Activated naive CD4-positive, alpha-beta T cell treated with anti-CD3 and anti-CD28 coated beads, Interleukin-2, amount 50 U/mL, for 24 hours (primary cell): ENCODE data around the gene CFLAR.
A peak's percentile ranks its signal among the peaks of the same experiment; 100 is the strongest.
"Not testable (repeated sequence)": the region's sequence is repeated elsewhere in the genome, so short reads cannot be mapped to it uniquely, and the experiment has no call there.

Experiments used
- H3K27ac Mint-ChIP-seq: one replicate; pipeline ENCODE4 v1.8.0; 2021; ENCODE audit warnings: mild to moderate bottlenecking, mixed read lengths
- H3K27me3 Mint-ChIP-seq: one replicate; pipeline ENCODE4 v1.8.0; 2021; ENCODE audit warnings: mixed read lengths
- H3K36me3 Mint-ChIP-seq: one replicate; pipeline ENCODE4 v1.8.0; 2021; ENCODE audit warnings: mixed read lengths
- H3K4me1 Mint-ChIP-seq: one replicate; pipeline ENCODE4 v1.8.0; 2021; ENCODE audit warnings: mixed read lengths
- H3K4me3 Mint-ChIP-seq: one replicate; pipeline ENCODE4 v1.8.0; 2021; ENCODE audit warnings: mild to moderate bottlenecking, mixed read lengths
- H3K9me3 Mint-ChIP-seq: one replicate; pipeline ENCODE4 v1.8.0; 2021; ENCODE audit warnings: mixed read lengths

Gene CFLAR

DNA sequence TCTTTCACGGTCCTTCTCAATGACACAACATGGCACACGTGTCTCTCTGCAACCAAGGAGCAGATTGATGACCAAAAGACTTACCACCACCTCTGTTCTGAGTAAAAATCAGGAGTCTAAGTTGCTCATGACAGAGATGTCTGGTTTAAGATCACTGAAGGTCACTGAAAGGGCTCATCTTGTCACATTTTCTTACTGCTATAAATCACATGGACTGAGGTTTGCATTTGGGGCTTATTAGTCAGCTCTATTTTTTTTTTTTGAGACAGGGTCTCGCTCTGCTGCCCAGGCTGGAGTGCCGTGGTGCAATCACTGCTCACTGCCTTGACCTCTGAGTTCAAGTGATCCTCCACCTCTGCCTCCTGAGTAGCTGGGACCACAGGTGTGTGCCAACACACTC, 19.4 kb downstream of the CFLAR start:
- no peaks in the 10 kb centered on the region for H3K9me3 Mint-ChIP-seq
- peaks cover 49% of the 10 kb centered on the region for H3K36me3 Mint-ChIP-seq
- H3K27ac Mint-ChIP-seq, result peak overlapping the region; percentile 84
- peak overlapping the region; percentile 74 for H3K4me3 Mint-ChIP-seq
- no peaks in the 10 kb centered on the region for H3K27me3 Mint-ChIP-seq
- peaks cover 45% of the 10 kb centered on the region for H3K4me1 Mint-ChIP-seq

DNA sequence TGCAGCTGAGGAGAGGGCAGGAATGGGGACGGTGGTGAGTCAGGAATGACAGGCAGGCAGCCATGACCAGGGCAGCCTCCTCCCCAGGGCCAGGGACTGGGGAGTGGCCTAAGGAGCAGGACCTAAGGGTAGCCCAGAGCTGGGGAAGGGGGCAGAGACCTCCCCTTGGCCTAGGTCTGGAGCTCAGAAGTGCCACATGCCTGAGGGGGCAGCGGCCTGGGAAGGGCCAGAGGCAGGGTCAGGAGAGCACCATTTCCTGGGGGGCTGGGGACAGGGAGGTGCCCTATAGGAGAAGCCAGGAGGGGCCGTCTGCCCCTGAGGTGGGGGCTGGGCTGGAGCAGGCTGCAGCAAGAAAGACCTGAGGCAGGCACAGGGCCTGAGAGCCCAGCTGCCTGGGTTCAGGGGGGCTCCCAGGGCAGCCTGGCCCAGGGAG, 20.9 kb downstream of the CFLAR start:
- H3K9me3 Mint-ChIP-seq, result no peaks in the 10 kb centered on the region
- no peak overlapping the region for H3K27ac Mint-ChIP-seq
- peaks cover 46% of the 10 kb centered on the region for H3K4me1 Mint-ChIP-seq
- H3K4me3 Mint-ChIP-seq, result peak overlapping the region; percentile 51
- peaks cover 45% of the 10 kb centered on the region for H3K36me3 Mint-ChIP-seq
- no peaks in the 10 kb centered on the region for H3K27me3 Mint-ChIP-seq

DNA sequence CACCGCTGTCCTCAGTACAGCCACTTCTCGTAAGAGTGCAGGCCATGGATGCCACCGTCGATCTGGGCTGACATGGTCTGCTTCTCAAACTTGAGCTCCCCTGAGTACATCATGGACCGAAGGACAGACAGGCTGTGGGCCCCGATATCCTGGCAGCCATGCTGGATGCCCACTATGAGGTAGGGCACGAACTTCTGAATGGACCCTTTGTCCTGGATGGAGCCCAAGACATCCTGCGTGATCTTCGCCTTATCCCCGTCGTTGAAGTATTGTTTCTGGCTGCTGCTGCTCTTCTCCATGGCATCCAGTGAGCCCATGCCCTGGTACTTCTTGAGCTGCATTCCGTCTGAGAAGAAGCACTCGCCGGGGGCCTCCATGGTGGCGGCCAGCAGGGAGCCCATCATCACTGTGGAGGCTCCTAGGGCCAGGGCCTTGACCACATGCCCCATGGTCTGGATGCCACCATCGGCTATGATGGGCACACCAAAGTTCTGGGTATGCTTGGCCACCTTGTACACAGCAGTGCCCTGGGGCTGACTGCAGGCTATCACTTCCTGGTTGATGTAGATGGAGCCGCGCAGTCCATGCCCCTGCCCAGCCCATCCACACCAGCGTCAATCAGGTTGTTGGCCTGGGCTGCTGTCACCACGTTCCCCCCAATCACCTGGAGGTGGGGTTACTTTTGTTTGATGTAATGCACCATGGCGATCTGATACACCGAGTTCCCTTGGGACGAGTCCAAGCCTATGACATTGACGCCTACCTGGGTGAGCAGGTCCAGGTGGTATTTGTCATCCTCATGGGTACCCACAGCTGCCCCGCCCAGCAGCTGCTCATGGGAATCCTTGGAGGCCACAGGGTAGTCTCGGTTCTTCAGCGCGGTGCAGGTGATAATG, 21.8 kb downstream of the CFLAR start:
- no peak overlapping the region for H3K4me3 Mint-ChIP-seq
- H3K9me3 Mint-ChIP-seq, result no peaks in the 10 kb centered on the region
- H3K4me1 Mint-ChIP-seq, result peaks cover 43% of the 10 kb centered on the region
- H3K27me3 Mint-ChIP-seq, result no peaks in the 10 kb centered on the region
- peak overlapping the region; percentile 69 for H3K27ac Mint-ChIP-seq
- peaks cover 38% of the 10 kb centered on the region for H3K36me3 Mint-ChIP-seq

DNA sequence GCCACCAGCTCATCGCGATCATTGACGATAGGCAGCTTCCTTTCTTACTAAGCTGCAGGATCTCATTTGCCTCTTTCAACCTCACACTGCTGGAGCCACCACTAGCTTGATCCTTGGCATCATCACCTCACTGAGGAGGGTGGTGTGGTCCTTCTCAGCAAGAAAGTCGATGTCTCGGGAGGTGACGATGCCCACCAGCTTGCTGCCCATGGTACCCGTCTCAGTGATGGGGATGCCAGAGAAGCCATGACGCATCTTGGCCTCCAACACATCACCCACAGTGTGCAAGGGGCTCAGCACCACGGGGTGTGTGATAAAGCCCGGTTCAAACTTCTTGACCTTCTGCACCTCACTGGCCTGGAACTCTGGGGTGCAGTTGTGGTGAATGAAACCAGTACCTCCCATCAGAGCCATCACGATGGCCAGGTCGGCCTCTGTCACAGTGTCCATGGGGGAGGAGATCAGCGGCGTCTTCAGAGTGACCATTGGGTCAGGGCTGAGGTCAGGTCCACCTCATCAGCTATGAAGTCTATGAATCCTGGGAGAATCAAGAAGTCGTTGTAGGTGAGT, 22.5 kb downstream of the CFLAR start:
- Mint-ChIP-seq H3K4me1 (peaks cover 35% of the 10 kb centered on the region), H3K27me3 (no peaks in the 10 kb centered on the region), H3K9me3 (no peaks in the 10 kb centered on the region), H3K36me3 (peaks cover 31% of the 10 kb centered on the region), H3K27ac (no peak overlapping the region), H3K4me3 (no peak overlapping the region)

DNA sequence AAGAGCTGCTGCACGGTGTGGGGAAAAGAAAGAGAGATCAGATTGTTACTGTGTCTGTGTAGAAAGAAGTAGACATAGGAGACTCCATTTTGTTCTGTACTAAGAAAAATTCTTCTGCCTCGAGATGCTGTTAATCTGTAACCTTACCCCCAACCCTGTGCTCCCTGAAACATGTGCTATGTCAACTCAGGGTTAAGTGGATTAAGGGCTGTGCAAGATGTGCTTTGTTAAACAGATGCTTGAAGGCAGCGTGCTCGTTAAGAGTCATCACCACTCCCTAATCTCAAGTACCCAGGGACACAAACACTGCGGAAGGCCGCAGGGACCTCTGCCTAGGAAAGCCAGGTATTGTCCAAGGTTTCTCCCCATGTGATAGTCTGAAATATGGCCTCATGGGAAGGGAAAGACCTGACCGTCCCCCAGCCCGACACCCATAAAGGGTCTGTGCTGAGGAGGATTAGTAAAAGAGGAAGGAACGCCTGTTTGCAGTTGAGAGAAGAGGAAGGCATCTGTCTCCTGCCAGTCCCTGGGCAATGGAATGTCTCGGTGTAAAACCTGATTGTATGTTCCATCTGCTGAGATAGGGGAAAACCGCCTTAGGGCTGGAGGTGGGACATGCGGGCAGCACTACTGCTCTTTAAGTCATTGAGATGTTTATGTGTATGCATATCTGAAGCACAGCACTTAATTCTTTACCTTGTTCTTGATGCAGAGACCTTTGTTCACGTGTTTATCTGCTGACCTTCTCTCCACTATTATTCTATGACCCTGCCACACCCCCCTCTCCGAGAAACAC, 23.2 kb downstream of the CFLAR start:
- not testable (repeated sequence) for H3K27me3 Mint-ChIP-seq
- H3K27ac Mint-ChIP-seq, result peak overlapping the region; percentile 27

DNA sequence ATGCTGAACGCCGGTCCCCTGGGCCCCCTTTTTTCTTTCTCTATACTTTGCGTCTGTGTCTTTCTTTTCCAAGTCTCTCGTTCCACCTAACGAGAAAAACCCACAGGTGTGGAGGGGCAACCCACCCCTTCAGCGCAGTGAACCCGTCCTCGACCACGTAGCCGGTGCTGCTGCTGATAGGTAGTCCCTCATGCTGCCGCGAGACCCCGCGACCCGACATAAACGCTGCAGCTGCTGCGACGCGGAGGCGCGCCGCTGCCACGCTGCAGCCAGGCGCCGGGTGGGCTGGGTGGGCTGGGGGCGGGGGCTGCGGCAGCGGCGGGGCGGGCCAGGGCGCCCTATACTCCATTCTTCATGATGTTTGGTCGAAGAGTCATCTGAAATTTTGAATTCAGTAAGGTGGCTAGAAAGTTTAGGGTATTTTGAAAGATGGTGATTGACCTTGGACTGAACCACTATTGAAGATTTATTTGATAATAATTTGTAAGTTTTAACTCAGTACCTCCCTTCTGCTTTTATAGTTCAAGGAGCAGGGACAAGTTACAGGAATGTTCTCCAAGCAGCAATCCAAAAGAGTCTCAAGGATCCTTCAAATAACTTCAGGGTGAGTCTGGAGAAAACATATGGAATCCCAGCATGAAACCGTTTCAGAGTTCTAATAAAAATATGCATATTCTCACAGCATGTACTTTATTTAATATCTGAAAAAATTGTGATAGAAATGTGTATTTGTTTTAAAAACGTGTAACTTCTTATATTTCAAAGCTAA, 24.1 kb downstream of the CFLAR start:
- peaks cover 26% of the 10 kb centered on the region for H3K36me3 Mint-ChIP-seq
- no peak overlapping the region for H3K27ac Mint-ChIP-seq
- no peaks in the 10 kb centered on the region for H3K27me3 Mint-ChIP-seq
- H3K9me3 Mint-ChIP-seq, result no peaks in the 10 kb centered on the region
- H3K4me3 Mint-ChIP-seq, result no peak overlapping the region
- H3K4me1 Mint-ChIP-seq, result peaks cover 32% of the 10 kb centered on the region

More for the DNA sequence above, 23.2 kb downstream of the CFLAR start:
- Mint-ChIP-seq H3K36me3 (peaks cover 28% of the 10 kb centered on the region), H3K4me1 (peaks cover 35% of the 10 kb centered on the region)
- not testable (repeated sequence) for H3K9me3 Mint-ChIP-seq, H3K4me3 Mint-ChIP-seq

DNA sequence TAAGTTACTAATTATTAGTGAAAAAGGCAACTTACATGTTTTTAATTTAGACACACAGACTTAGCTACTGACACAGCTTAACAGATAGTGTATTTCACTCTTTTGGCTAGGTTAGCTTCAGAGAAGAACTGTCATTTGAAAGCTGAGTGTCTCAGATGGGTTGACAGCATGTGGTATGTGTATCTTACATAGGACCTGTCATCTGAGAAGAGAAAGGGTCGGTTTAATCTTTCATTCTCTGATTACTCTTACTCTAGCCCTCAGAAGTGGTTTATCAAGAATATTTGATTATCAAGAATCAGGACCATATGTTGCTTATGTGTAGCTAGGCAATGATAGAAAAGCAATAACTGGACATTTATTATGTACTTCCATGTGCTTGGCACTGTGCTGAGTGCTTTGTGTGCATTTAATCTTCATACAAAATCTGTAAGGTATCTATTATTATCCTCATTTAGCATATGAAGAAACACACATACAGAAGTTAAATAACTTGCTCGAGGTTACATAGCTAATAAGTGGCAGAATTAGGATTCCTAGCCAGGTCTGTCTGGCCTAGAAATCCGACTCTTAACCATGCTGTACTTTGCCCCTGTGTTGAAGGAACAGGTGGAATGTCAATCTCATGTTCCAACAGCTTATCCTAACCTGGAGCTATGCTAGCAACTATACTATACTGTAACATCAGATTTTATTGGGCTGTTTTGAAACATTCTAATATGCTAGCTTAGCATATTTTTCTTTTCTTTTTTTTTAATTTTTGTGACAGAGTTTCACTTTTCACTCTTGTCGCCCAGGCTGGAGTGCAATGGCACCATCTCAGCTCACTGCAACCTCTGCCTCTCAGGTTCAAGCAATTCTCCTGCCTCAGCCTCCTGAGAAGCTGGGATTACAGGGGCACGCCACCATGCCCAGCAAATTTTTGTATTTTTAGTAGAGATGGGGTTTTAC, 28.4 kb downstream of the CFLAR start:
- Mint-ChIP-seq H3K4me1 (peaks cover 28% of the 10 kb centered on the region), H3K9me3 (no peaks in the 10 kb centered on the region), H3K36me3 (peaks cover 14% of the 10 kb centered on the region), H3K27me3 (no peaks in the 10 kb centered on the region), H3K27ac (no peak overlapping the region), H3K4me3 (no peak overlapping the region)

DNA sequence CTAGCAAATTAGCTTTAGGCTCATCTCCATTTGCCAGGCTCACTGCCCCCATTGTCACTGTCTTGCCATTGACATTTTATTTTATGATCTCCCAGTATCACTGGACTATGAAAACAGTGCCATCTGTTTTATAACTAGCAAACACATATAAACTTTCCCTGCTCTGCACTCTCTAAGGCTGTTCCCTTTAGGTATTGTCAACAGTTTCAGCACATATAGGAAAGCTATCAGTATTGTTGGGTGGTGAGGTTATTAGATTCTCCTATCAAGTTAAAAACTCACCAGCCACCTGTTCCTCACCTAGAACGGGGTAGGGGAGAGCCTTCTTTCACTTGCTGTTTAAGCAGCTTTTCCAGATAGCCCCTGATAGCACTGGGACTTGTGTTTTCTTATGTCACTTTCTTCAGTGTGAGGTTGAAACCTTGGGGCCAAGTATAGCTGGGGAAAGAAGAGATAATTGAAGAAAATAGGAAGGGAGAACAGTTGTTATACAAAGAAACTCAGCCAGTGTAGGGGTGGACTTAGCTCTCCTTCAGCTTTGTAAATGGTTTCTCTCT, 32.5 kb downstream of the CFLAR start:
- H3K27me3 Mint-ChIP-seq, result no peaks in the 10 kb centered on the region
- H3K27ac Mint-ChIP-seq, result peak overlapping the region; percentile 24
- no peak overlapping the region for H3K4me3 Mint-ChIP-seq
- H3K36me3 Mint-ChIP-seq, result peaks cover 23% of the 10 kb centered on the region
- no peaks in the 10 kb centered on the region for H3K9me3 Mint-ChIP-seq
- peaks cover 47% of the 10 kb centered on the region for H3K4me1 Mint-ChIP-seq

DNA sequence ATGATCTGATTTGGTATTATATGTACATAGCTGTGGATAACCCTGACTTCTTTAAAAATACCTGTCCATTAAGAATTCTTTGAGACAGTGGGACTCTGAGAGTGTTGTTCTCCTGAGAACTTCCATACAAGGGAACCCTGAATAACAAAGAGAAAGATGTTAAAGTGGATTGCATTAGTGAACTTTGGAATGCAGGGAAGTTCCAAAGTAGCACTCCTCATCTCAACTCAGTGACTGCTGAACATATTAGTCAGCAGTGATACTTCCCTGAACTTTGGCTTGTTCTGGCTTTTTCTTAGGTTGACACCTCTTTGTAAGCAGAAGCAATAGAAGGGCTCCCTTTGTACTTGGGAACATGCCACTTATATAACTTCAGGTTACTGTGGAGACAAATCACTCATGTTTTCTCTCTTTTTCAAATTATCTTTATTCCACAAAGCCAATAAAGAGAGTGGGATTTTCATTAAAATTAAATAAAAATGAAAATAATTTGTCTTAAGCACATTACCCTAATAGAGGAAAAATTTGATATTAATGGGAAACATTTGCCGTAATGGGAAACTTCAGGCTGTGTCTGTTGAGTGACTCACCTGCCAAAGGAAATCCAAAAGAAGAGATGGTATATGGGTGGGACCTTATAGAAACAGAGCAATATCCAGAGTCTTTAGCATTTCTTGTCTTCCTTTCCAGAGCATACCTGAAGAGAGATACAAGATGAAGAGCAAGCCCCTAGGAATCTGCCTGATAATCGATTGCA, 33.3 kb downstream of the CFLAR start:
- H3K27ac Mint-ChIP-seq, result peak overlapping the region; percentile 65
- no peak overlapping the region for H3K4me3 Mint-ChIP-seq
- peaks cover 23% of the 10 kb centered on the region for H3K36me3 Mint-ChIP-seq
- no peaks in the 10 kb centered on the region for H3K9me3 Mint-ChIP-seq
- peaks cover 47% of the 10 kb centered on the region for H3K4me1 Mint-ChIP-seq
- H3K27me3 Mint-ChIP-seq, result no peaks in the 10 kb centered on the region

DNA sequence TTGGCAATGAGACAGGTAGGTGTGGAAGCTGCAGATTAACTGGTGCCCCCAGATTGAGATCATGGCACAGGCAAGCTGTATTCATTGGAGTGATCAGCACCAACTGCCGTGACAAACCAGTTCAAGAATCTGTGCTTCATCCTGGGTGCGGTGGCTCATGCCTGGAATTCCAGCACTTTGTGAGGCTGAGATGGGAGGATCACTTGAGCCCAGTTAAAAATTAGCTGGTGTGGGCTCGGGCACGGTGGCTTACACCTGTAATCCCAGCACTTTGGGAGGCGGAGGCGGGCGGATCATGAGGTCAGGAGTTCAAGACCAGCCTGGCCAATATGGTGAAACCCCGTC, 33.8 kb downstream of the CFLAR start:
- H3K27me3 Mint-ChIP-seq, H3K9me3 Mint-ChIP-seq, H3K4me3 Mint-ChIP-seq: not testable (repeated sequence)
- peaks cover 26% of the 10 kb centered on the region for H3K36me3 Mint-ChIP-seq
- H3K27ac Mint-ChIP-seq, result peak overlapping the region; percentile 65
- peaks cover 50% of the 10 kb centered on the region for H3K4me1 Mint-ChIP-seq

DNA sequence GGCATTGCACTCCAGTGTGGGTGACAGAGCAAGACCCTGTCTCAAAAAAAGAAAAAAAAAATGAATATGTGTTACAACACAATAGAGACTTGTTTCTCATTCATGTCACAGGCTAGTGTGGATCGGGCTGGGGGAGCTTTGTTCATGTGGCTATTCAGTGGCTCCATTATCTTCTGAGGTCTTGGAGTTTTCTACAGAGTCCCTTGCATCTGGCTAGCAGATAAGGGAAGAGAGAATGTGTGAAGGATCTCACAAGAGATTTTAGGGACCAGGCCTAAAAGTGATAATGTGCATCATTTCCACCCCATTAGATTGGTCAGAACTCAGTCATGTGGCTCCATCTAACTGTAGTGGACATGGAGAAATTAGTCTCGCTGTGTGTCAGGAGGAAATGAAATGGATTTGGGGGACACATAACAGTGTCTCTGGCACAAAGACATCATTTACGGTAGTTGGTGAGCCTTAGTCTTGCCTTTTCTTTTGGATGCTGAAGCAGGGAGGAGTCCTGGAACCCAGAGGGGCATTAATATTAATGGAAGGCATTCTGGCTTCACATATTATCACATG, 34.6 kb downstream of the CFLAR start:
- Mint-ChIP-seq H3K4me1 (peaks cover 50% of the 10 kb centered on the region), H3K36me3 (peaks cover 27% of the 10 kb centered on the region), H3K9me3 (no peaks in the 10 kb centered on the region), H3K4me3 (peak overlapping the region; percentile 27), H3K27me3 (no peaks in the 10 kb centered on the region), H3K27ac (peak overlapping the region; percentile 89)

DNA sequence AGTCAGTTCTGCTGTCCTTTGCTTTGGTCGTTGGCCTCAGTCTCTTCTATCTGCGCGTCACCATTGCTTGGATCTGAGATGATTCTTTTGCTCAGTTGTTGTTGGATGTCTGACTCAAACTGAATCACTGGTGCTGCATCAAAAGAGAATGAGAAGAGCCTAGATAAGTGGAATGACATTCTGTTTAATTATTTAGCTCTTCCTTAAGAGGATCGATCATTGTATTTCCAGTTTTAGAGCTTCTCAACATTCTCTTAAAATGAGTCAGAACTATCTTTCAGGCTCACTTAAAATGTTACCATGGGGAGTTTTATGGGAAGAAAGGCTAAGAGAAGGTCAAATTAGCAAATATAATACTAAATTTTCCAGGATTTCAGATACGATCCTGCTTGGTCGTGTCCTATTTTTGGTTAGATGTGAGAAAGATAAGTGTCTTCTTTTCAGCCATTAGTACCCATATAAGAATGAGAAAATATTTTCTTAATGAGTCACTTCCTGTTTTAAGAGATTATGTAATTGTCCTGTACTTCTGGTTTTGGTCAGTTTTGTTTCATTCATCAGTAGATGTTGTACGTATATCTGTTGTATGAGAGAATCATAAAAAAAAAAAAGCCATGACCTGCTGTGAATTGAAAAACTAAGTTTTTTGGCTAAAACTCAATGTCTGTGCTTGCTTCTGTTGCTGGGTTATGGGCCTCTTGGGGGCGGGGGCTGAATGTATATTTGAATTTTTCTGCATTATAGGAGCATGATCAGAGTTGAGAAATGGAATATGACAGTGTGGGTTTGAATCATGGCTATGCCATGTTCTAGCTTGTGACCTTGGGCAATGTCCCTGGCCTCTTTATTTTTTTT, 35.4 kb downstream of the CFLAR start:
- H3K4me1 Mint-ChIP-seq, result peaks cover 49% of the 10 kb centered on the region
- peak overlapping the region; percentile 27 for H3K4me3 Mint-ChIP-seq

DNA sequence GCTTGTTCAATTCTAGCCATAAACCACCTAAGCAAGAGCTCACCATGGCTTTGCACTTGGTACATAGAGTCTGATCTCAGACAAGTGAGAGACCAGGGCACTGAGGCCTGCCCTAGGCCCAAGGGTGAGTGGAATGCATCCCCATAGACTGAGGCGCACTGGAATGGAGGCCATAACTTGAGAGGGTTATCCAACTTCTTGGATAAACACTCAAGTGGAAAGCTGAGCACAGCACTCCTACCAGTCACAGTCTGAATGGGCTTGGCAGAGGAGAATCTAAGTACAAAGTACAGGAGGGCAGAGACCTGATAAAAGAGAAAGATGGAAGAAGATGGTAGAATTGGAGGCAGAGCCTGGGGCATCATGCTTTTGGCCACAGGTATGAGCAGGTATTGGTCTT, 36.6 kb downstream of the CFLAR start:
- H3K27me3 Mint-ChIP-seq, result no peaks in the 10 kb centered on the region
- H3K27ac Mint-ChIP-seq, result peak overlapping the region; percentile 88
- peaks cover 45% of the 10 kb centered on the region for H3K4me1 Mint-ChIP-seq
- H3K4me3 Mint-ChIP-seq, result no peak overlapping the region
- H3K36me3 Mint-ChIP-seq, result peaks cover 28% of the 10 kb centered on the region
- no peaks in the 10 kb centered on the region for H3K9me3 Mint-ChIP-seq

More for the DNA sequence above, 35.4 kb downstream of the CFLAR start:
- Mint-ChIP-seq H3K9me3 (no peaks in the 10 kb centered on the region), H3K27me3 (no peaks in the 10 kb centered on the region), H3K36me3 (peaks cover 28% of the 10 kb centered on the region), H3K27ac (peak overlapping the region; percentile 89)
